Stimulated activated CD4-positive, alpha-beta T cell treated with anti-CD3 and anti-CD28 coated beads, Interleukin-4, amount 100 ng/mL, for 1 hour (primary cell): Measurements from ENCODE around the gene MTG1.
"Not testable (repeated sequence)": the region's sequence is repeated elsewhere in the genome, so short reads cannot be mapped to it uniquely, and the experiment has no call there.

ENCODE experiments used
- DNase-seq: peaks from one replicate; pipeline ENCODE4 v3.0.0-alpha.2; 2020

The MTG1 gene

GRCh38 chr10:133379152-133379800 is 14.7 kb upstream of the MTG1 start, which contains the start of gene PAOX:
PAOX (plus strand) TSS chr10:133379262; CDS start chr10:133379317, 55 bp downstream.
- peak; percentile 69 for DNase-seq

GRCh38 chr10:133379801-133380666 is 13.9 kb upstream of the MTG1 start:
- no peak for DNase-seq

DNA sequence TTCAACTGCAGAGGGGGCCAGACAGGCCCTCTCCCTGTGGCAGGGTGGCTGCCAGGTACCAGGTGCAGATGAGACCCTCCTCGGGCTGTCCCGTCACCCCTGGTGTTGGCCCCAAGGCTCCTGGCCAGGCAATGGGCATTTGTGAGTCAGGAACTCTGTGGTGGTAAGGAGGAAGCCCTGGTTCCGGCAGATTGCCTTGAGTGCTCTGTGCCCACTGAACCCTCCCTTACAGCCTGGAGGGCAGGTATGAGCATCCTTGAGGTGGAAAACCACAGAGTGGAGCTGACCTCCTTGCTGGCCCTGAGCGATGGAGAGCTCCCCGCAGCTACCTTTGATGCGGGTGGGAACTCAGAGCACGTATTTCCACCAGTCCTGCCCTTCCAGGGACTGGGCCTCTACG is 12.9 kb upstream of the MTG1 start:
- DNase-seq = no peak

- DNase-seq = no peak
These were observed 10.4 kb upstream of the MTG1 start for GRCh38 chr10:133383551-133383950.

DNA sequence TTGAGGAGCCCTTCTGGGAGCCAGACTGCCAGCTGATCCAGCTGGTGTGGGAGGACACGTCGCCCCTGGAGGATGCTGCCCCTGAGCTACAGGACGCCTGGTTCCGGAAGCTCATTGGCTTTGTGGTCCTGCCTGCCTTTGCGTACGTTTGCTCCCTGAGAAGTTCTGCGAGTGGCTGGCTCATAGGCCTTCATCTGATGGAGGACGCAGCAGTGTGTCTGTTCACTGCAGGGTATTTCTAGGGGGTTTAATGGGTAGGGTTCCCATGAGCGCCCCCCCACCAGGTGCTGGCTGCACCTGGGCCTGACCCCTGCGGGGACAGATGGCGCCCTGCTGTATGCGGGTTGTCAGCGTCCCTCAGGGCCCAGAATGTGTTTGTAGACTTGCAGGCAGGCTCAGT is 9.9 kb upstream of the MTG1 start:
- DNase-seq = no peak

DNA sequence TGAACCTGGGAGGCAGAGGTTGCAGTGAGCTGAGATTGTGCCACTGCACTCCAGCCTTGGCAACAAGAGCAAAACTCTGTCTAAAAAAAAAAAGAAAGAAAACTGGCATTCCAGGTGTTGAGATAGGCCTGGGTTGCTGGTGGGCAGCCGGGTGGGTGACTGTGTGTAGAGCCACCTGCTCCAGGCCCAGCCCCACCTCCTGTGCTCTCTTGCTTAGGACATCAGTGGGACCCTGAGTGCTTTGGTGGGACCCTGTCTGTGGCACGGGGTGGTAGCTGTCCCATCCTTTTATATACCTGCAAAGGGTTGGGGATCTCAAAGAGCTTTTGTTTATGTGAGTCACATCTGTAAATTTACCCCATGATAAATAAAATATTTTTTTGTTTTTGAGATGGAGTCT is 8.7 kb upstream of the MTG1 start:
- DNase-seq = no peak

GRCh38 chr10:133386951-133387350 is 7.0 kb upstream of the MTG1 start:
- DNase-seq = not testable (repeated sequence)

DNA sequence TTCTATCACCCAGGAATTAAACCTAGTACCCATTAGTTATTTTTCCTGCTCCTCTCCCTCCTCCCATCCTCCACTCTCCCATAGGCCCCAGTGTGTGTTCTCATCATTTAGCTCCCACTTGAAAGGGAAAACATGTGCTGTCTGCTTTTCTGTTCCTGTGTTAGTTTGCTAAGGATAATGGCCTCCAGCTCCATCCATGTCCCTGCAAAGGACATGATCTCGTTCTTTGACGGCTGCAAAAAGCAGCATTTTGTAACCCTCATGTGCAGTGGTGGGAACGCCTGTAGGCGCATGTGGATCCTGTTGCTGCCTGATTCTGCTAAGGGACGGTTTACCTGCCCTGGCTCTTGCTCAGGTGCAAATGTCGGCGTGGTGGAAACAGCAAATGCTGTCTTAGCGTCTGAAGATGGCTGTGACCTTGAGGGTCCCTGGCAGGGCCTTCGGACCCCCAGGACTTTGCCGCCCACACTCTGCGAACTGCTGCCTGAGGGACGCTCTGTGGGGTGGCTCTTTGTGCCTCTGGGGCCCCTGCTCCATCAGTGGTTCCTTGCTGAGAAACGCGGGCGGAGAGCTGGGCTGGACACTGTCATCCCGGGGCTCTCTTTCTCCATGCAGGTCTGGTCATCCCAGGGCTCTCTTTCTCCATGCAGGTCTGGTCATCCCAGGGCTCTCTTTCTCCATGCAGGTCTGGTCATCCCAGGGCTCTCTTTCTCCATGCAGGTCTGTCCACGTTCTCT is 5.6 kb upstream of the MTG1 start:
- no peak for DNase-seq

GRCh38 chr10:133388973-133389818 is 4.8 kb upstream of the MTG1 start:
- DNase-seq = peak; percentile 30

DNA sequence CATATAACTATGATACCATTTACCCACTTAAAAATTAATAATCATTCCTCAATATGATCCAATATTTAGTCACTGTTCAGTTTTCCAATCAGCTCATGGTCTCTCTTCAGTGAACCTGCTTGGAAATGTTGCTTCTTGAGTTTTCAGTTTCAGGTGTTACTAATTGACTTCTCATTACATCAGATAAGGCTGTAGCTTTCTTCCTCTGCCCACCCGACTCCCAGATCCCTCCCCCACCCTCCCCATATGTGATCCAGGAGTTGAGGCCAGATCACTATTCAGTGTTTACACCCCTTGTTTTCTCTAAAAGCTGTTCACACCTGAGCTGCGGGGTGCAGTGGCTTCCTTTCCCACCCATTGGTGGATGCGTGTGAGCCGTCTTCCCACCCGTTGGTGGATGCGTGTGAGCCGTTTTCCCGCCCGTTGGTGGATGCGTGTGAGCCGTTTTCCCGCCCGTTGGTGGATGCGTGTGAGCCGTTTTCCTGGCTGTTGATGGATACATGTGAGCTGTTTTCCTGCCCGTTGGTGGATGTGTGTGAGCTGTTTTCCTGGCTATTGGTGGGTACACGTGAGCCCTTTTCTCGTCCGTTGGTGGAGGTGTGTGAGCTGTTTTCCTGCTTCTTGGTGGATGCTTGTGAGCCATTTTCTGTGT is 3.2 kb upstream of the MTG1 start:
- peak; percentile 15 for DNase-seq

DNA sequence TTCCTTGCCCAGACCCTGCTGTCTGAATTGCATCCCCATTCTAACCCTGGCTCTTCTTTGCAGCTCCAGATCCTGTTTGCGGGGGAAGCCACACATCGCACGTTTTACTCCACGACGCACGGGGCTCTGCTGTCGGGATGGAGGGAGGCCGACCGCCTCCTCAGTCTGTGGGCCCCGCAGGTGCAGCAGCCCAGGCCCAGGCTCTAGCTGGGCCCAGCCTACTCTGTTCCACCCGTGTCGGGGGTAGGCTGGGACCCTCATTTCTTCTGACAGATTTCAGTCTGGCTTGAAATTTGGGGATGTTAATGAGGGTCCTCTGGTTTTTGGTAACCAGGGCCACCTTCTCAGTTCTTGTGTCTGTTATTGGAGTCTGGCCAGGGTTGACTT is 2.7 kb upstream of the MTG1 start:
- DNase-seq = no peak

GRCh38 chr10:133391761-133392518 is 2.0 kb upstream of the MTG1 start:
- no peak for DNase-seq

DNA sequence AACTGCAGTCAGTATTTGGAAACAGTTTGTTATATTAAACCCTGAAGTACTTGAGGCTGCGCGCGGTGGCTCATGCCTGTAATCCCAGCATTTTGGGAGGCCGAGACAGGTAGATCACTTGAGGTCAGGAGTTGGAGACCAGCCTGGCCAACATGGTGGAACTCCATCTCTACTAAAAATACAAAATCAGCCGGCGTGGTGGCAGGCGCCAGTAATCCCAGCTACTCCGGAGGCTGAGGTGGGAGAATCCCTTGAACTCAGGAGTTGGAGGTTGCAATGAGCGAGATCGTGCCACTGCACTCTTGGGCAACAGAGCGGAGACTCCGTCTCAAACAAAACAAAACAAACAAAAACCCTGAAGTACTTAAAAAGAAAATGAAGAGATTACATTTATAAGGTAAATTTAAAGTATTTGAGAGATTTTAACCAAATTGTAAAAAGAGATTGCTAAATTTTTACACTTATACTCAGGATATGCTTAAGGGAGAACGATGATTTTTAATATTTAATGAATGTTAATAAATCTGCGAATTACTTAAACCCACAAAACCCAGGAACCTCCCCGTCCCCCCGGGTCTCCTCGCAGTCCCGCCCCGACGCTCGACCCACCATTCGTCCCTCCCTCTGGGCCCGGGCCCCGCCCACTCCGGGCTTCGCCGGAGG is 425 bp upstream of the MTG1 start:
- DNase-seq = no peak

DNA sequence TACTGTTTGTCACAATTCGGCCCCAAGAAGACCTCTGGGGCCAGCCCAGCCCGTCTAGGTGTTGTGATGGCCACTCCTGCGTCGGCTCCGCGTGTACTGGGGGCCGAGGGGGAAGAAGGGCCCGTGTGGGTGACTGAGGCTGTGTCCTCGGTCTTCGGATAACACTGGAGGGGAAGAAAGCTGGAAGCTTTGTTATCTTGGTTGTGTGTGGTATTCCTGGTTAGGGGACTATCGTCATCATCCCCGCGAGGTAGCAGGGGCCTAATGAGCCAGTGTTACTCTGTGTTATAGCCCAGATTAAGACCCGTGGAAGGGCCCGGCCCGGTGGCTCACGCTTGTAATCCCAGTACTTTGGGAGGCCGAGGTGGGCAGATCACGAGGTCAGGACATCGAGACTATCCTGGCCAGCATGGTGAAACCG is 854 bp downstream of the MTG1 start:
- DNase-seq = no peak

- DNase-seq = no peak
These were observed 2.2 kb downstream of the MTG1 start for GRCh38 chr10:133396035-133396624.

GRCh38 chr10:133397938-133398337 is 4.0 kb downstream of the MTG1 start:
- DNase-seq = no peak

DNA sequence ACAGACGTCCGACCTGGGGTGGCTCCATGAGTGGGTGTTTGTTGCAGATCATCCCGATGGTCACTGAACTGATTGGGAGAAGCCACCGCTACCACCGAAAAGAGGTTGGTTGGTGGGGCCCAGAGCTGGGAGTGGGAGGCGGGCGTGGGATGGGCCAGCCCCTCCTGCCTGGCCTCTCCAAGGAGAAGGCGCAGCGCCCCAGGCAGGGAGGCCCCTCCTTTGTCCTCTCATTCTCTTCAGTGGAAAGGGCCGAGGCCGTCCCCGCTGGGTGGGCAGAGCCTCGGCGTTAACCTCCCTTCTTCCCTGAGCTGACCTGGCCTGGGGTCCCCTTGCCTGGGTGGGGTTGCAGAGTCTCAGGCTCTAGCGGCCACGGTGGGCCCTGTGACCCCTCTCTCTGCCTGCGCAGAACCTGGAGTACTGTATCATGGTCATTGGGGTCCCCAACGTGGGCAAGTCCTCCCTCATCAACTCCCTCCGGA is 5.2 kb downstream of the MTG1 start:
- DNase-seq = no peak

GRCh38 chr10:133400624-133401424 is 6.9 kb downstream of the MTG1 start:
- DNase-seq = no peak

DNA sequence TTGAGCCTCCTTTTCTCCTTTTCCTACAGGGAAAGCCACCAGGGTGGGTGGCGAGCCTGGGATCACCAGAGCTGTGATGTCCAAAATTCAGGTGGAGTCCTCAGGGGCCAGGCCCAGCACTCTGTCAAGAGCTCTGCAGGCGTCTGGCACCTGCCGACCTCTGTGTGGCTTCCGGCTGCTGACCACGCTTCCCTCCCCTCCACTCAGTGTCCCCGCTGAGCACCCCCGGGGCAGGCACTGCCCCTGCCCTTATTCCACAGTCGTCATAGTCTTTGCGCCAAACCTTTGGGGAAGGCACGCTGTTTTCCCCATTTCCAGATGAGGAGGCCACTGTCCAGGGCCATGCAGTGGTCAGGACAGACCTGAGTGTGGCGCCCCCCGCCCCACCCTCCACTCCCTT is 7.5 kb downstream of the MTG1 start:
- no peak for DNase-seq
